ENCODE results near the gene TRIO. TPM values are rescaled to one million over a fixed set of nuclear protein-coding genes. Genes with fewer than 3 reads are reported as not detected.

The TRIO gene
- polyA plus RNA-seq, 3 donors, result 10.3 to 63.1 (median 34.5) TPM

DNA sequence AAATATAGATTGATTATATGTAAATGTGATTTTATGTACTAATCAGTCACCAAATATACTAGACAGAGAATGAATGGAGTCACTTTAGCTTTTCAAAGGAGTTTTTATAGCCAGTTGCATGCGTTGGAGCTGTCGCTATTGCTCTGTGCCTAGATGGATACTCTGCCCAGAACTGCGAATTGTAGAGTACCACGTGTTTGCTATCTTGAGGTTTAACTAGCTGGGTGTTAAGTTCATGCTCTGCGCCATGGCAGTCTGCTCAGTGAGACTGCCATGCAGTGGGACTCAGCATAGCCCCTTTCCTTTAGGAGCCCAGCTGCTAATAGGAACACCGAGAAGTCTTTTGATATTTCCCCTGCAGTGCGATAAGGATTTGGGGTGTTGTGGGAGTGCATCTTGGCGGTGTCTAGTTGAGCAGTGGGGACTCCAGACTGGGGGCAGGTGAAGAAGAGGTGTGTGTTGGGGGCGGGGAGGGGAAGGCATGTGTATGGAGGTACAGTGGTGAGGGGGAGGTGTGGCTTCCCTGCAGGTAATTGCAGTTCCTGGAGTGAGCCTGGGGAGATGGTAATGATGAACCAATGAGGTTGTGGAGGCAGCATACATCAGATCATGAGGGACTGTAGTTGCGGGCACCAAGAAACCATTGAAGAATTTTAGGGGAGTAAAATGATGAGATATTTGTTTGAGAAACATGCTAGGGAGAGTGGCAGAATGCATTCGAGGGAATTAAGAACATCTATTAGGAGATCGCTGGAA lies 118.9 kb downstream of the TRIO start:
- H3K27ac ChIP-seq (ENCODE audit: low read depth, low read length), result no peak overlapping the region
- 92 to 94% (median 93%) methylated on average over 12 of the region's 12 CpGs for WGBS, 3 donors

DNA sequence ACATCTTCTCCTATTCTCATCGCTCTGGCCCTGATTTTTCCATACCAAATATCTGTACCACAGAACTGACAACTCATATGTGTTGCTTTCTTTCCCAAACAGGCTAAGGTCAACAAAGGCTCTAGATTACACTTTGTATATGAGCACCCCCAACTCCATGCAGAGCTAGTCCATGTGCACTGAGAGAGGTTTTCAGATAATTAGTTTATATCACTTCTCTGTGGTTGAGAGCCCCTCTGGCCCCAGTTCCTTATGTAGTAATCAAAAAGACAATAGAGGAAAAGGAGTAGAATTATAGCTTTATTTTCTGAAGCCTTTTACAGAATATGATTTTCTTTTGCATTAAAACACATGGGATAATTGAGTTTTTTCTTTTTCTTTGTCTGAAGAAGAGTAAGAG lies 120.0 kb downstream of the TRIO start:
- H3K27ac ChIP-seq (ENCODE audit: low read depth, low read length), result no peak overlapping the region
- WGBS, 3 donors, result 86 to 95% (median 91%) methylated on average over 1 of the region's 1 CpG

DNA sequence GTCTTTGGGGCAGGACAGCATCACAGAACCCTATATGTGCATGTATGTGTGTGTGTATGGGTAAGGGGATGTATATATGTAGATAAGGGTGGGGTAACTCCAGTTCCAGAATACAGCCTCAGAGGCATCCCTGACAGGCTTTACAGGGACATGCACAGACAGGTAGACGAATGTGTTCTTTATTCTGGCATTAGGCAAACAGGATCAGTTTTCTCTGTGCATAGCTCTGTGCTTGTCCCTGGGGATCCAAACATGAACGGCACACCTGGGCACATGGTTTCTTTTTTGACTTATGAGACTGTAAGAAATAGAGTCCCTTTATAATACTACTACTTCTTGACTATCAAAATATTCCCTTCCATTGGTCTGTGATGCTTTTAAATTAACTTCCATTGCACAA lies 120.6 kb downstream of the TRIO start:
- no peak overlapping the region for H3K27ac ChIP-seq (ENCODE audit: low read depth, low read length)
- WGBS, 3 donors, result 66 to 82% (median 82%) methylated on average over 2 of the region's 2 CpGs

DNA sequence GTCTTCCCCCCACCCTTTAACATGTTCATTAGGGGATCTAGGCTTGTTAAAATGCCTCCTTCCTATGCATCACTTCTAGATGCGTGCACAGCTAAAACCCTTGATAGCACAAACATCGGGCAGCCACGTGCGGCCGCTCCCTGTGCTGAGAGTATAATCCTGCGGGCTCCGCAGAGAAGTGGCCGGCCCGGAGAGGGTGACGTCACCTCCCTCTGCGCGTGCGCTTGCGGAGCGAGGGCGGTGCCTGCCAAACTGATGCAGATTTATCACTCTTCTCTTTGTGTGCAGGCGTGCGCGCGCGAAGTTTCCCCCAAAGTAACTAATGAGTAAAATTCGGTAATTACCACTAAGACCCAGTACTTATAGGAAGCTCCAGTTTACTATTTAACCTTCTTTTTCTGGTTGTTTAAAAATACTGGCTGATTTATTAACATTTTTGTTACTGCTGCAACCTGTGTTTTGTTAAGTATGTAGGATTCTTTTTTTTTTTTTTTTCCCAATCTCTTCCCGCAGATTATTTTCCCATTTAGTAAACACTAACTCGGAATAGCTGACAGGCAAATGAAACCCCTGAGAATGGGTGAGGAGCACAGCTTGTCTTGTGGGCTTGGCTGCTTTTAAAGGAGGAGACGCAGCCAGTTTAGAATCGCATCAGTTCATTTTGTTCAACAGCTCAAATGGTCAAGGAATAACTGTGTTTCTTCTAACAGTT lies 121.6 kb downstream of the TRIO start:
- H3K27ac ChIP-seq (ENCODE audit: low read depth, low read length), result no peak overlapping the region
- WGBS, 3 donors, result 3 to 5% (median 4%) methylated on average over 26 of the region's 26 CpGs

DNA sequence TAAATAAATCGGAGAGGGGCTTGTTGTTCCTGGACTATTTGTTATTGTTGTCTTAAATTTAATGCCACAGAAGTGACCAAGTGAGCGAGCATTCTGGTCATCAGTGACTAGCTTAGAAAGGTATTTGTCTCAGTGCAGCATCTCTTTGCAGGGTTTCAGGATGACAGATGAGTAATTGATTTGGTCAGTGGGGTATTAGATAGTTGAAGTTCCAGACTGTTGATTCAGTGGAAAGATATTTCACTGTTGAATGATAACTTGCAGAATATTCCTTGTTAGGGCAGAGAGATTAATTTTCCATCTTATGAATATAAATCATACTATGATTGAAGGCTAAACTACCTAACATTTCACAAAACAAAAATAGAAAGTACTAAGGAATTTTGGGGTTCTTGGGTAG lies 122.4 kb downstream of the TRIO start:
- H3K27ac ChIP-seq (ENCODE audit: low read depth, low read length), result no peak overlapping the region
- 81 to 92% (median 82%) methylated on average over 2 of the region's 2 CpGs for WGBS, 3 donors

DNA sequence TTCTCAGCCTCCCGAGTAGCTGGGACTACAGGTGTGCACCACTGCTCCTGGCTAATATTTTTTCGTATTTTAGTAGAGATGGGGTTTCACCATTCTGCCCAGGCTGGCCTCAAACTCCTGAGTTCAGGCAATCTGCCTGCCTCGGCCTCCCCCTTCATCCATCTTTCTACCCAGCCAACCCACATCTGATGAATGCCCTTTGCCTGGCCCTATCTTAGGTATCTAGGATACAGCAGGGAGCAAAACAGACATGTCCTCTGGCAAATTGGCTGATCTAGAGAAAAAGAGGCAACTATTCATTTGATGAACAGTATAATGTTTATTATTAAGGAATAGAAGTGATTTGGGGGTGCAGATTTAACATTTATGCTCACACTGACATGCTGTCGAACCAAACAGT lies 123.0 kb downstream of the TRIO start:
- 89 to 94% (median 93%) methylated on average over 4 of the region's 4 CpGs for WGBS, 3 donors
- no peak overlapping the region for H3K27ac ChIP-seq (ENCODE audit: low read depth, low read length)

DNA sequence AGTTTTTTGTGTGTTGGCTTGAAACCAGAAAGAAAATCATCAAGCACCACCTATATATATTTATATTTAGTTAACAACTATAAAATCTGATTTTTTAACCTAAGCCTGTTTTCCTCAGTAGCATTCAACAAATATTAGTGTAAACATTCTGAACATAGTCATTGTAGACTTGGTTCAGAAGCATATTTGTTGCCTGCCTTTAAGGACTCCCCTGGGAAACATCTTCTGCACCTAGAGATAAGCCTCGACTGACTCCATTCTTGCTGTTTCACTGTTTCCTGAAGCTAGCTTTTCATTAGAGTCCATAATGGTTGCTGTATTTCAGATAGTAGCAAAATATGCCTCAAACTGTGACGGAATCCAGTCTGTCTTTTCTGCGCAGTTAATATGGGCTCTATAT lies 123.5 kb downstream of the TRIO start:
- H3K27ac ChIP-seq (ENCODE audit: low read depth, low read length), result no peak overlapping the region
- 38 to 57% (median 39%) methylated on average over 3 of the region's 3 CpGs for WGBS, 3 donors

DNA sequence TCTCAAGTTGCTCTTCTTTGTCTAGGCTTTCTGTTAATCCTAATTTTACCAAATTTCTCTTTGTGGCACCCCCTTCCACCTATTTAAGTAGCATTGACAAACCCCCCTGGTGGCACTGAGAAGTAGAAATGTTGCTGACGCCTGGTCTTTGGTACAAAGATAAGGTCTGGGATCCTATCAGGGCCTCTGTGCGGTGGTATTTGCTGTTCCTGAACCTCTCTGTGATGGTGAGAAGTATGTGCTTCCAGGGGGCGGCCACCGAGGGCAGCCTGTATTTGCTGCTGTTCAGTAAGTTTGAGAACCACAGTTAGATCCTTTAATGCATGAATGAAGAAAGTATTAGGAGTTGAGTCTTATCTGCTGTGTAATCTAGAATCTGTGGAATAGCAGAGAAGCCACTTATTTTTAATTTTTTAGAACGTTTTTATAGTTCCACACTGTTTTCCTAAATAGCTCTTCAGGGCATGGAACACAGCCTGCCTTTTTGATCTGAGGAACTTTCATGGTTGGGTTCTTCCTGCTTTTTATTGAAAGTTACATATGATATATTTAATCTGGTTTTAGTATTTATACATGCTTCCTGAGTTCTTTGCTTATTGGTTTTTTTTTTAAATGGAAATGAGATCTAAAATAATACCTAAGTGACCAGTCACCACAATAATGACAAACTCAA lies 124.2 kb downstream of the TRIO start:
- H3K27ac ChIP-seq (ENCODE audit: low read depth, low read length), result no peak overlapping the region
- 58 to 68% (median 62%) methylated on average over 5 of the region's 5 CpGs for WGBS, 3 donors

DNA sequence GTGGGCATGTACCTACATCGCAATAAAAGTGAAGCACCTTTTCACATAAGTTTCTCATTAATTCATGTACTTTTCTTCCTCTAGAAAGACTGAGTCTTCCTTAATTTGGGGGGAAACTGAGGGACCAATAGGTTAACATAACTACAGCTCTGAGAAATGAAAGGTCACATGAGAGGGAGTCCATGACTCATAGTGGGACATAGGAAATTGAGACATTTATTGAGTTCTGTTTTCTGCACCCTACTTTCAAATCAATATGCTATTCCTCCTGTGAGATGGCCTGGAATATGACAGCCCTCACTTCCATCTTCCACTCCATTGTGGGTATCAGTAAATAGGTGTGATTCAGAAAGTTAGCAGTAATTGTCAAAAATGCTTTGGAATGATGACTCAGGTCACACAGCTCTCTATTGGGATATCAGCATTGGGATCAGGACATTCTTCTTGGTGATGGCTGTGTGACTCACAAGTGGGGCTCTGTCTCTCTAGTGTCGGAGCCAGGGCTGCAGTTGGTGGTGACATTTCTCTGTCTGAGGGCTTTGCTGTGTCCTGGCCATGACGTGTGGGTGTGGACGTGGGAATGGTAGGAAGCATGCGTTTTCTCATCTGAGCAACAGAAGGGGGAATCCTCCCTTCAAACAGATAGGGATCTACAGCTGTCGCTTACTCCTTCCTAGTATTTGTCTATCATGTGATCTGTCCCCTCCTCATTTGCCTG lies 125.0 kb downstream of the TRIO start:
- H3K27ac ChIP-seq (ENCODE audit: low read depth, low read length), result no peak overlapping the region

DNA sequence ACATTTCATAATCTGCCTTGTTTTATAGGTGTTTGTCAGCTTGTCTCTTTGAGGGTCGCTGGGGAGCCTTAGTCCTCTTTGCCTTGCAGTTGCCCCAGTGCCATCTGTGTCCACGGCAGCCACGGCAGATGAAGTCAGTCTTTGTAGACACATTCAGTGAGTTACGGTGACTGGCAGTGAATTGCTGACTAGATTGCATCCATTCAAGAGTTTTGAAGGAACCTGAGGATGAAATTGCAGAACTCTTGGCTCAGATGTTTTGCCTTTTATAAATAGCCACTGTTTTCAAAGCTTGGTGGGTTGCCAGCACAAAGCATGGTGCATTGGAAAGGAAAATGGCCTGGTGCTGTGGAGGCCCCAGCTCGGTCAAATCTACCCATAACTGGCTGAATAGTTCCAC lies 125.6 kb downstream of the TRIO start:
- H3K27ac ChIP-seq (ENCODE audit: low read depth, low read length), result no peak overlapping the region
- WGBS, 3 donors, result 65 to 77% (median 72%) methylated on average over 5 of the region's 5 CpGs

More for the DNA sequence above, 125.0 kb downstream of the TRIO start:
- 74 to 86% (median 75%) methylated on average over 6 of the region's 6 CpGs for WGBS, 3 donors

DNA sequence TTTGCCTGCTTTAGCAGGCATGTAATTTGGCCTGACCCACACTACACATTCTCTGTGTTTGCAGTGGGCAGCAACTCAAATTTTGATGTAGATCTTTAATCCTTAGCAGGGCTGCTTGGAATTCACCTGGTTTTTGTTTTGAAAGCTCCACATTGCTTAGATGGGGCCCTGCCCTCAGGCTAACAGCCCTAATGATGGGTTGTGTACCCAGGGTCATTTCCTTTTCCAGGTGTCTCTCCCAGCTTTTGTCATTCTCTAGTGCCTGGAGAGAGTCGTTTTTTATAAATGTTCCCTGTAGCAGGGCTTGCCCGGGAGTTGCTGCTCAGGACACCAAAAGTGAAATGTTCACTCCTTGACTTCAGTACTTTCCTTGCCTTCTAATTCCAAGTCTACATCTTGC lies 126.3 kb downstream of the TRIO start:
- H3K27ac ChIP-seq (ENCODE audit: low read depth, low read length), result no peak overlapping the region
- WGBS, 3 donors, result 54 to 67% (median 57%) methylated on average over 2 of the region's 2 CpGs

DNA sequence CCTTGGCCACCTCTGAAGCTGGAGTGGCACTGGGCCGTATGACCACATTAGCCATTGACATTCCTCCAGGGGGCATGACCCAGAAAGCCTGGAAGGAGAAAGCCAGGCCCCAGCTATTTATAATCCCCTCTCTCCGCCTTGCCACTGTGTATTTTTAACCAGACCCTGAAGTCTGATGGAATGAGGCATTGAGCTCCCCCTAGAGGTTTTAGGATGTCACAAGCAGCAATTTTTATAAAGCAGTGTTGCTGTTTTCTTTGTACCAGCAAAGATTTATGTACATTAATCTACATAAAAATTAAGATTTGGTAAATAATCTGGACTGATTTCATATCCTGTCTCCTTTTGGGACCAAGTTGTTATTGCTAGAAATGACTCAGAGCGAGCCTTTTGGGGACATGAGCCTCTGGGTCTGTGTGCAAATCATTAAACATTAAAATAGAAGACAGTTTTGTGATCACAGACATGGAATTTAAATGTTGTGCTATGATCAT lies 127.1 kb downstream of the TRIO start:
- no peak overlapping the region for H3K27ac ChIP-seq (ENCODE audit: low read depth, low read length)
- WGBS, 3 donors, result 18 to 29% (median 18%) methylated on average over 3 of the region's 3 CpGs

DNA sequence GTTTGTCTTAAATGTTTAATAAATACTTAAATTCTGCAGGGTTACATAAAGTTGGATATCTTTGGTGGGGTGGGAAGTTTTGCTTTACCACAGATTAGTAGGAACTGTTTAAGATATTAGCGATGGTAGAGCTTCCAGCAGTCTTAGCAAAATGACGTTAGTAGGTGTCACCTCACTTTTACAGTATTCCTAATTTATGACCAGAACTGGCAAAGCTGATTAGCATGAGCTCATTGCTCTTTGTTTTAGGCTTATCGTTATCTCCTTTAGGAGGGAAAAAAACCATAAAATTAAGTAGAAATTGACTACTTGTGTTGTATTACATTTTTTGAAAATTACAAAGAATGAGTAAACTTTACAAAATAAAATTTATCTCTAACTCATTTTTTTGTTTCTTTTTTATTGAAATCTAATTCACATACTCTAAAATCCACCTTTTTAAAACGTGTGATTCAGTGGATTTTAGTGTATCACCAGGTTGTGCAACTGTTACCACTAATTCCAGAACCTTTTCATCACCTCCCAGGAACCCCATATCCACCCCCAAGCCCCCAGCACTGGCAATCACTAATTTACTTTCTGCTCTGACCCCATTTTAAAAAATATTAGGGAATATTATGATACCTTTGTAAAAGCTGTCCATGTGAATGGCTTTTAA lies 129.5 kb downstream of the TRIO start:
- no peak overlapping the region for H3K27ac ChIP-seq (ENCODE audit: low read depth, low read length)
- 69 to 75% (median 71%) methylated on average over 4 of the region's 4 CpGs for WGBS, 3 donors

DNA sequence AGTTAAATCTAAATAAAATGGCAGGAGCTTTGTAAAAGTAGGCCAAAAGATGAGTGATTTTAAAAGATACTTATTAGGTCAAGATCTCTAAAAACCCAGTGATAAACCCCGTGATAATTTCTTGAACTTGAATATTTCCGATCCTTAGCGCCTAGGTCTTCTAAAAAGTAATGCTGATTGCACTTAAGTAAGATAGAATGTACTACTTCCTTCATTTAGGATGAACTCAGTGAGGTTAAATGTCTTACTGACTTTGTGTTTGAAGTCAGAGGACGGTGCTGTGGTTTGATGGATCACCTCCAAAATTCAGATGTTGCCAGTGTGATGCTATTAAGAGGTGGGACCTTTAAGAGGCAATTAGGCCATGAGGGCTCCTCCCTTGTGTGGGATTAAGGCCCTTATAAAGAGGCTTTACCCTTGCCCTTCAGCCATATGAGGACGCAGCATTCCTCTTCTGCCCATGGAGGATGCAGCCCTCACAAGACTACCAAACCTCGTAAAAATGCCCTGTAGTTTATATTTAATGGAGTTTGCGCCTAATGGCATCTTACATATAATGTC lies 130.1 kb downstream of the TRIO start:
- no peak overlapping the region for H3K27ac ChIP-seq (ENCODE audit: low read depth, low read length)
- 89 to 90% (median 90%) methylated on average over 7 of the region's 7 CpGs for WGBS, 3 donors

DNA sequence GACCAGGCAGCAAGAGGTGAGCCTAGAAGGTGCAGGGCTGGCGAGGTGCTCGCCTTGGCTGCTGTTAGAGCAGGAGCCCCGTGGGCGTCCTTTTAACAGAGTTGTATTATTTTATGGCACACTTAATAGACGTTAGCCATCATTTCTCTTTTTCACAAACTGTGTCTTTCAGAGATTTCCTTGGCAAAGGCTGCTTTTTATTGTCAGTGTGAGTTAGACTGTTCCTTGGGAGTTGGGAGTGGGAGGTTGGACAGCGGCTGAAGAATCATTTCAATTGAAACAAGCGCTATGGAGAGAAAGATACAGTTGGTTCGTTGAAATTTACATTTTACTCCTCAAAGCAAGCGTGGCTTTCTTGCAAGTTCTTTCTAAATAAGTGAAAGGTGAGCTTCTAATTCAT lies 133.2 kb downstream of the TRIO start:
- H3K27ac ChIP-seq (ENCODE audit: low read depth, low read length), result no peak overlapping the region
- 82 to 94% (median 86%) methylated on average over 9 of the region's 9 CpGs for WGBS, 3 donors

DNA sequence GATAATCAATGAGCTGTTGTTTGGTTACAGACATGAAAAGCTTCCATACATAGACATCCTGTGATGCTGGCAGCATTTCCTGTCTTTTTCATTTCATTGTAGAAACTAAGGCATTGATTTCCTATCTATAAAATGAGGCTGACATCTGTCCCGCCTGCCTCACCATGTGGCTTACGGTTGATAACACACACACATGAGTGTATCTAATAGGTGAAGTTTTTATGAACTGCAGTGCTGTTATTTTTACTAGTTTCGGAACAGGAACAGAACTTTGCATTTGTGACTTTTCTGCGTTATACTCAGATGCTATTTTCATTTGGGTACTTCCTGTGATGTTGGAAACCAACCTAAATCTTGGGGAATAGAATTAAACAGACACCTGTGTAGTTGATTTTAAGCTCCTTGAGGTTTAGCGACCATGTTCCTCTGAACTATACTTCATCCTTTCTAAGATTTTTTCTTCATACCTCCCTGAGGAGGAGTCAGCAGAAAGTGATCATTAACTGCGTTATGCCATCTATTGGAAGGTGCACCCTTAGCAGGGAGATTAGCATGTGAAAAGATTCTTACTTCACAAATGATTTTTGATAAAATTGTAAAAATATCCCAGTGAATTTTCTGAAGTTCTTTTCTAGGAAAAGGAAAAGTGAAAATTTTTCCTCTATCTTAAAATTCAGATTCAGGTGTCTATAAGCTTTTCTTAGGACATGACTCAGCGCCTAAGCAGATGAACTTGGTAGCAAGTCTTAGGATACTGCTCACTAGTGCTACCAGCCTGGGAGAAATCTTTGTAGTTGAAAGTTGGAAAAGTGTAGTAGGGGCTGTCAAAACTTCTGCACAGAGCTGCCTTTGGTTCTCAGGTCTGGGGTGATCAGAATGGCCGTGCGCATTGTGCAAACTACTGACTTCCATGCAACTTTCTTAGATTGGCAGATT lies 134.5 kb downstream of the TRIO start:
- H3K27ac ChIP-seq (ENCODE audit: low read depth, low read length), result no peak overlapping the region
- 84 to 86% (median 86%) methylated on average over 9 of the region's 9 CpGs for WGBS, 3 donors

DNA sequence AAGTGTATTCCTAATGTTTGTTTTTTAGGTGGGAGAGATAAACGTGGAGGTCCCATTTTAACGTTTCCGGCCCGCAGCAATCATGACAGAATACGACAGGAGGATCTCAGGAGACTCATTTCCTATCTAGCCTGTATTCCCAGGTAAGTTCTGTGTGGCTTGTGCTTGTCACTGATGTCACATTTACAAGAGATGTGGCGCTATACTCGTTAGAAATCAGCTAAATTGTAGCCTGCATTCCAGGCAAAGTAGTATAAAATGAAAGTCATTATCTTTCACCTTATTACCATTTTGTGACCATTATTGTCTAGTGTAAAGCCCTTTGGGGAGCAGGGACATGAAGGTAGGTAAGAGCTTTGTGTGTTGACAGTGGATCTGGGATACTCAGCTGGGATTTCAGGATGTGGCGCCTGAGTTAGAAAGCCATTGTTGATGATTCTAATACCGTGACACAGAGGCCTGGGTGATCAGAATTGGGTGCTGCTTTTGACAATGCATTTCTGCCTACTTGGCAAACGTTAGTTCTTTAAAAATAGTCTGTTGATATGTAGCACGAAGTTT lies 137.2 kb downstream of the TRIO start:
- 84 to 92% (median 88%) methylated on average over 11 of the region's 11 CpGs for WGBS, 3 donors
- no peak overlapping the region for H3K27ac ChIP-seq (ENCODE audit: low read depth, low read length)
